ENCODE measurements around the gene ATP5MG. TPM values are rescaled to one million over a fixed set of nuclear protein-coding genes. Genes with fewer than 3 reads are reported as not detected.

The ATP5MG gene
- total and polyA plus RNA-seq, 2 of the 8 experiments (the other 6 are each of a cell fraction or from before 2014, with no cell fraction given): 237 to 464 TPM

DNA sequence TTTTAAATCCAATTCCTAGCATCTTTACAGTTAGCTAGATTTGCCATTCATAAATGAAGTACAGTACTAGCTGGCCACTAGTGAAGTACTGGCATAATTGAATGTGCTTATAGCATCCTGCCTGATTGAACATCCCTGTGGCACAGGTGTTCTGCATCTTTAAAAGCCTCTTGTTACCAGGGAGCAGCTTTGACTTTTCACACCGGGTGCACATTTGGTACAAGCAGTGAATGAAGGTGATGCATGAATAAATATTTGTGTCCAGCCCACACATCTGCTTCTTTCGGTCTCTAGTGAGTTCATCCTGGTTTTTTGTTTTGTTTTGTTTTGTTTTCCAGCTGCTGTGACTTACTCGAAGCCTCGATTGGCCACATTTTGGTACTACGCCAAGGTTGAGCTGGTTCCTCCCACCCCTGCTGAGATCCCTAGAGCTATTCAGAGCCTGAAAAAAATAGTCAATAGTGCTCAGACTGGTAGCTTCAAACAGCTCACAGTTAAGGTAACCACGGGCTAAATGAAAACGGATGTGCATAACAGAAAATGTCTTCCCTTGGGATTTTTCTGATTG, 5.3 kb downstream of the ATP5MG start:
- Histone ChIP-seq H4K8ac (ENCODE audit: extremely low read depth, insufficient read depth, low read length) (no peak overlapping the region), H3K23me2 (ENCODE audit: low read depth, low read length) (no peaks in the 10 kb centered on the region; the same call in 1 of the 2 replicates), H4K20me1 (replicated peaks in 1 of 2; ENCODE audit: control insufficient read depth in 1 of 2, insufficient read depth in 2 of 2, low read length in 2 of 2) (peaks cover 10 to 11% of the 10 kb centered on the region in 2 experiments), H3K9ac (replicated peaks in 1 of 4; ENCODE audit: extremely low read depth in 1 of 4, low read depth in 3 of 4, low read length in 3 of 4) (no peak overlapping the region), H3K18ac (ENCODE audit: extremely low read depth, low read length) (no peak overlapping the region), H3K4me3 (ENCODE audit: extremely low read depth in 1 of 4, insufficient read depth in 2 of 4, low read depth in 3 of 4, low read length in 4 of 4) (no peak overlapping the region), H2AK5ac (ENCODE audit: low read depth, low read length) (no peak overlapping the region), H2AFZ (ENCODE audit: low read length) (no peak overlapping the region), H4K5ac (ENCODE audit: insufficient read length, low read depth, low read length) (no peak overlapping the region), H4K91ac (replicated peaks; ENCODE audit: insufficient read length, low read length) (no peak overlapping the region), H3K4ac (replicated peaks; ENCODE audit: insufficient read length, low read depth, low read length) (no peak overlapping the region), H3K27me3 (replicated peaks in 1 of 4; ENCODE audit: control insufficient read depth in 3 of 4, extremely low read depth in 1 of 4, insufficient read depth in 3 of 4, low read length in 3 of 4) (no peaks in the 10 kb centered on the region), H3K9me3 (ENCODE audit: insufficient read depth in 2 of 2, low read depth in 1 of 2, low read length in 1 of 2) (no peaks in the 10 kb centered on the region), H3K23ac (ENCODE audit: insufficient read length) (no peak overlapping the region), H2BK5ac (ENCODE audit: low read depth, low read length) (no peak overlapping the region), H3K79me2 (ENCODE audit: control insufficient read depth in 1 of 2, insufficient read depth in 2 of 2, low read length in 2 of 2) (peaks cover 13 to 62% of the 10 kb centered on the region in 2 experiments), H3K14ac (ENCODE audit: insufficient read length) (no peak overlapping the region), H3K4me1 (replicated peaks in 1 of 4; ENCODE audit: control insufficient read depth in 3 of 4, insufficient read depth in 4 of 4, low read length in 3 of 4) (peaks cover 0 to 3% (median 0%) of the 10 kb centered on the region in 4 experiments; a peak in 2 of 7 replicates), H2BK120ac (replicated peaks; ENCODE audit: low read depth, low read length) (no peak overlapping the region), H2BK15ac (ENCODE audit: low read length) (no peak overlapping the region), H3K4me2 (ENCODE audit: insufficient read depth in 1 of 2, low read depth in 2 of 2, low read length in 2 of 2) (no peak overlapping the region), H3K27ac (ENCODE audit: low read depth, low read length) (no peak overlapping the region), H2BK20ac (ENCODE audit: low read length) (no peak overlapping the region), H2BK12ac (ENCODE audit: low read depth, low read length) (no peak overlapping the region), H3K36me3 (ENCODE audit: control insufficient read depth in 2 of 4, insufficient read depth in 4 of 4, low read length in 3 of 4) (peaks cover 7 to 32% (median 9%) of the 10 kb centered on the region in 4 experiments), H3K56ac (replicated peaks; ENCODE audit: insufficient read length, low read depth, low read length) (no peak overlapping the region), H3K79me1 (ENCODE audit: low read depth, low read length) (0 out of 2 replicates have a peak, but pooled peaks cover 2% of the 10 kb centered on the region)
- CTCF ChIA-PET (ENCODE audit: partially characterized antibody): interaction anchor here (1.4 kb wide), 2 partner anchors 9 to 208 kb away, joined by 4 to 5 read pairs; no protein-coding TSS in a partner anchor
- no peak for DNase-seq (ENCODE audit: low read depth in 1 of 2, low spot score in 2 of 2)
- 93% methylated on average over 7 of the region's 7 CpGs; no CpG with 5 or more reads in 1 of the 2 experiments for WGBS, 2 experiments (ENCODE audit: extremely low coverage in 1 of 2, insufficient coverage in 1 of 2, insufficient read length in 1 of 2, insufficient replicate concordance in 2 of 2, low coverage in 1 of 2, low lambda C conversion rate in 2 of 2, missing lambda C conversion rate in 1 of 2)
- FAIRE-seq: no peak
- POLR2A ChIA-PET (ENCODE audit: partially characterized antibody): interaction anchor here (0.8 to 1.7 kb wide), 5 partner anchors 12 to 280 kb away, joined by 3 to 5 read pairs (median 3); partner anchors contain the start of gene KMT2A
- TF ChIP-seq CTBP2 (IDR thresholded peaks at IDR 0.05; ENCODE audit: borderline replicate concordance, insufficient read depth, insufficient read length, low read length) (no peak), NRF1 (IDR thresholded peaks at IDR 0.05; ENCODE audit: low read depth, low read length) (no peak), HDAC2 (IDR thresholded peaks at IDR 0.05; ENCODE audit: borderline replicate concordance in 1 of 2, low read depth in 2 of 2, low read length in 2 of 2) (no peak), BCL11A (IDR thresholded peaks at IDR 0.05; ENCODE audit: low read depth in 2 of 2, low read length in 2 of 2) (no peak), JUND (IDR thresholded peaks at IDR 0.05; ENCODE audit: low read length) (no peak), SIX5 (IDR thresholded peaks at IDR 0.05; ENCODE audit: low read depth, low read length) (no peak), SP4 (IDR thresholded peaks at IDR 0.05; ENCODE audit: low read length) (no peak), CREB1 (IDR thresholded peaks at IDR 0.05) (no peak), EZH2 (IDR thresholded peaks at IDR 0.05; ENCODE audit: low read depth, low read length, severe bottlenecking) (no peak), RAD21 (IDR thresholded peaks at IDR 0.05 in 1 of 2, conservative IDR thresholded peaks at IDR 0.05 in 1 of 2; ENCODE audit: low read depth in 2 of 2, low read length in 2 of 2) (no peak)
- TF ChIP-seq, protein P1, sequence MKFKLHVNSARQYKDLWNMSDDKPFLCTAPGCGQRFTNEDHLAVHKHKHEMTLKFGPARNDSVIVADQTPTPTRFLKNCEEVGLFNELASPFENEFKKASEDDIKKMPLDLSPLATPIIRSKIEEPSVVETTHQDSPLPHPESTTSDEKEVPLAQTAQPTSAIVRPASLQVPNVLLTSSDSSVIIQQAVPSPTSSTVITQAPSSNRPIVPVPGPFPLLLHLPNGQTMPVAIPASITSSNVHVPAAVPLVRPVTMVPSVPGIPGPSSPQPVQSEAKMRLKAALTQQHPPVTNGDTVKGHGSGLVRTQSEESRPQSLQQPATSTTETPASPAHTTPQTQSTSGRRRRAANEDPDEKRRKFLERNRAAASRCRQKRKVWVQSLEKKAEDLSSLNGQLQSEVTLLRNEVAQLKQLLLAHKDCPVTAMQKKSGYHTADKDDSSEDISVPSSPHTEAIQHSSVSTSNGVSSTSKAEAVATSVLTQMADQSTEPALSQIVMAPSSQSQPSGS (IDR thresholded peaks at IDR 0.05; ENCODE audit: low read length): no peak
